Endothelial cell of umbilical vein (primary cell): ENCODE measurements around the gene ZNF316. TPM values are rescaled to one million over a fixed set of nuclear protein-coding genes. Genes with fewer than 3 reads are reported as not detected.
A peak's percentile ranks its signal among the peaks of the same experiment; 100 is the strongest.

ENCODE experiments used
- Bru-seq: library from RNA; stranded (reverse); fragments of 400-500 nt; gene quantifications from one replicate; lab custom pipeline; 2021; lab: Mats Ljungman, UMichigan
- BruChase-seq, 2 experiments: library from RNA; stranded (reverse); fragments of 400-500 nt; gene quantifications; one replicate each; lab custom pipeline; 2021; lab: Mats Ljungman, UMichigan
- BruUV-seq: library from RNA; stranded (reverse); fragments of 400-500 nt; replicated peaks from 2 replicates; lab custom pipeline; 2021; lab: Mats Ljungman, UMichigan
- CTCF ChIA-PET: fragments of 300-600, 350-600 bp; sonication (Branson Sonifier 250); formaldehyde crosslinking; loops from one replicate; lab custom pipeline; 2021; ENCODE audit warnings: antibody characterized with exemption, inconsistent platforms; lab: Charles Lee
- POLR2A ChIA-PET: fragments of 300-600, 350-600 bp; sonication (Branson Sonifier 250); formaldehyde crosslinking; loops from one replicate; lab custom pipeline; 2021; ENCODE audit warnings: antibody characterized with exemption, inconsistent platforms; lab: Charles Lee
- DNase-seq: peaks from one replicate; pipeline ENCODE4 v3.0.0-alpha.2; 2011; ENCODE audit warnings: low read depth, low spot score
- FAIRE-seq: peaks from 2 replicates; lab custom pipeline; 2011; peaks lifted over from hg19 to GRCh38; lab: Jason Lieb, UNC
- H2AFZ ChIP-seq: 2 replicates; pipeline ENCODE4 v1.6.0; 2012; ENCODE audit warnings: low read depth, low read length, control low read depth, inconsistent platforms
- H3K27ac ChIP-seq: 2 replicates; pipeline ENCODE4 v1.5.1; 2011; ENCODE audit warnings: low read depth, mild to moderate bottlenecking, control low read depth, low read length, moderate library complexity; ENCODE audit not compliant: insufficient read depth
- H3K27me3 ChIP-seq, 2 experiments: 2 replicates each; pipeline versions ENCODE4 v1.6.0 to v1.6.1; 2011; ENCODE audit warnings: low read length in 2 of 2, mixed read lengths in 1 of 2; ENCODE audit not compliant: control insufficient read depth in 2 of 2, insufficient read depth in 2 of 2
- H3K36me3 ChIP-seq, 2 experiments: 2 replicates in 1 of 2; 3 replicates in 1 of 2; pipeline ENCODE4 v1.5.1; 2011; ENCODE audit warnings: low read length in 2 of 2, mild to moderate bottlenecking in 1 of 2, moderate library complexity in 1 of 2; ENCODE audit not compliant: control insufficient read depth in 2 of 2, insufficient read depth in 2 of 2; ENCODE audit errors: extremely low read depth in 1 of 2
- H3K4me1 ChIP-seq: 3 replicates; pipeline ENCODE4 v1.5.1; 2011; ENCODE audit warnings: mild to moderate bottlenecking, low read length; ENCODE audit not compliant: control insufficient read depth, insufficient read depth; ENCODE audit errors: extremely low read depth
- H3K4me2 ChIP-seq: 2 replicates; pipeline ENCODE4 v1.6.1; 2011; ENCODE audit warnings: low read length, control low read depth, mixed read lengths; ENCODE audit not compliant: insufficient read depth
- H3K4me3 ChIP-seq, 3 experiments: fragments of 200-600 bp in 1 of 3; sonication (generic), shearing (Covaris generic) in 1 of 3; replicated peaks in 1 of 3; 2 replicates each; pipeline ENCODE4 v1.5.1; 2011 to 2016; ENCODE audit warnings: control low read depth in 3 of 3, low read length in 3 of 3, mild to moderate bottlenecking in 2 of 3, inconsistent platforms in 1 of 3, low read depth in 1 of 3, moderate library complexity in 1 of 3; ENCODE audit not compliant: insufficient read depth in 1 of 3
- H3K79me2 ChIP-seq: 2 replicates; pipeline ENCODE4 v1.6.0; 2012; ENCODE audit warnings: low read length, inconsistent platforms; ENCODE audit not compliant: control insufficient read depth, insufficient read depth
- H3K9ac ChIP-seq: replicated peaks from 2 replicates; pipeline ENCODE3; 2011; ENCODE audit warnings: low read length, control low read depth; ENCODE audit not compliant: insufficient read depth; ENCODE audit errors: extremely low read depth
- H3K9me1 ChIP-seq: replicated peaks from 3 replicates; pipeline ENCODE4 v1.6.0; 2011; ENCODE audit warnings: mild to moderate bottlenecking, low read length; ENCODE audit not compliant: control insufficient read depth, insufficient read depth; ENCODE audit errors: extremely low read depth
- H3K9me3 ChIP-seq: replicated peaks from 2 replicates; pipeline ENCODE4 v1.5.1; 2012; ENCODE audit warnings: low read length, inconsistent platforms; ENCODE audit not compliant: control insufficient read depth, insufficient read depth
- H4K20me1 ChIP-seq: replicated peaks from 2 replicates; pipeline ENCODE3; 2011; ENCODE audit warnings: mild to moderate bottlenecking, low read length; ENCODE audit not compliant: control insufficient read depth, insufficient read depth; ENCODE audit errors: extremely low read depth
- GATA2 ChIP-seq: IDR thresholded peaks from 2 replicates; pipeline ENCODE4 v1.7.0; 2011; ENCODE audit warnings: low read depth, mild to moderate bottlenecking, moderate library complexity, mixed read lengths, low read length; ENCODE audit not compliant: insufficient read length, insufficient read depth
- JUN ChIP-seq: IDR thresholded peaks from 2 replicates; pipeline ENCODE4 v1.6.1; 2011; ENCODE audit warnings: borderline replicate concordance, low read depth; ENCODE audit not compliant: insufficient read length, insufficient read depth
- MAX ChIP-seq: IDR thresholded peaks from 2 replicates; pipeline ENCODE4 v1.6.1; 2011; ENCODE audit not compliant: insufficient read depth, insufficient read length
- POLR2A ChIP-seq: IDR thresholded peaks from 2 replicates; pipeline ENCODE4 v1.6.1; 2012; ENCODE audit warnings: low read depth, mild to moderate bottlenecking, control low read depth, low read length
- POLR2AphosphoS5 ChIP-seq: IDR thresholded peaks from 2 replicates; pipeline ENCODE4 v1.6.1; 2012; ENCODE audit warnings: low read depth, mild to moderate bottlenecking, control low read depth, low read length, moderate library complexity; ENCODE audit not compliant: insufficient read depth
- dilution Hi-C: fragments of 300-500 bp; cut with MboI; formaldehyde crosslinking; loops from one replicate; pipeline ENCODE4 v1.15.0; 2019; ENCODE audit warnings: low sequenced_read_pairs; ENCODE audit not compliant: extremely low pct_ligation_motif_present
- intact Hi-C: fragments of 100-400 bp; cut with micrococcal nuclease; formaldehyde crosslinking; loops from one replicate; pipeline ENCODE4 v1.10.0; 2022
- long read RNA-seq: library from polyadenylated mRNA; stranded (forward); transcript quantifications from one replicate; pipeline ENCODE4 v2.0.0, GENCODE V29; 2021
- polyA minus RNA-seq, 3 experiments: library from RNA; depleted of rRNA, polyadenylated mRNA; stranded (reverse); fragments of >200 nt; gene quantifications; 1 replicate in 1 of 3; 2 replicates in 2 of 3; pipeline ENCODE4 v1.2.3, GENCODE V29; 2011
- polyA plus RNA-seq, 4 experiments: library from polyadenylated mRNA; depleted of rRNA in 3 of 4; stranded (reverse) in 3 of 4; unstranded in 1 of 4; fragments of >200 nt; gene quantifications; 2 replicates each; pipeline versions ENCODE4 v1.2.1 to v1.2.3, GENCODE V29; 2011 to 2012; ENCODE audit warnings: missing spikeins in 1 of 4
- total RNA-seq: library from RNA; stranded (reverse); gene quantifications from 2 replicates; pipeline ENCODE4 v1.2.3, GENCODE V29; 2021

Gene ZNF316
- total RNA-seq (21.2 and 23.8 TPM in 2 replicates), polyA plus RNA-seq (7.7 and 9.5 TPM in 2 replicates), polyA minus RNA-seq (7.0 and 12.7 TPM in 2 replicates), Bru-seq, nascent RNA (percentile 49 among the genes with signal in this experiment), BruChase-seq, experiment 1, labeled RNA remaining after a 6-hour chase (percentile 80 among the genes with signal in this experiment), BruChase-seq, experiment 2, labeled RNA remaining after a 2-hour chase (percentile 70 among the genes with signal in this experiment)
- polyA plus RNA-seq (2011; cell fraction: cytosol; rRNA removed), result 4.8 and 5.4 TPM in 2 replicates
- polyA plus RNA-seq (2011; cell fraction: nucleus; rRNA removed), result 25.5 and 30.1 TPM in 2 replicates
- polyA plus RNA-seq (2012), result 8.7 and 10.7 TPM in 2 replicates
- 5.9 TPM for polyA minus RNA-seq (2011; cell fraction: cytosol; rRNA and poly(A)+ RNA removed)
- 6.1 and 9.9 TPM in 2 replicates for polyA minus RNA-seq (2011; cell fraction: nucleus; rRNA and poly(A)+ RNA removed)
- long read RNA-seq, partial matches to known transcripts, result 9 of 9 reads
- long read RNA-seq, other reads (novel, unspliced or antisense), result 0 of 9 reads

- Histone ChIP-seq H3K79me2 (peaks cover 17% of the 10 kb centered on the region), H3K4me2 (peak within 1 kb of the TSS; percentile 64), H3K27me3 (no peaks in the 10 kb centered on the region), H3K9me3 (no peaks in the 10 kb centered on the region), H3K27ac (peak within 1 kb of the TSS; percentile 48), H3K4me1 (peaks cover 6% of the 10 kb centered on the region), H2AFZ (peak within 1 kb of the TSS; percentile 84), H3K36me3 (peaks cover 2 to 8% of the 10 kb centered on the region in 2 experiments), H3K9ac (peak within 1 kb of the TSS; percentile 67), H3K9me1 (no peaks in the 10 kb centered on the region), H3K4me3 (peak within 1 kb of the TSS; percentile 57 to 94 (median 68)), H4K20me1 (no peaks in the 10 kb centered on the region)
- peak; percentile 87 for TF ChIP-seq POLR2AphosphoS5
- TF ChIP-seq POLR2A, result peak; percentile 55
- TF ChIP-seq GATA2, result no peak
- TF ChIP-seq MAX, result peak; percentile 24
- TF ChIP-seq JUN, result no peak
- ChIA-PET CTCF (no interaction called here), POLR2A (interaction anchor here (1.0 kb wide), 1 partner anchor 47 kb away, joined by 4 read pairs; the partner anchor contains the start of gene INTS15)
- intact Hi-C loops (no loop called here), dilution Hi-C loops (no loop called here)
- no TSS peak for BruUV-seq
- DNase-seq, result peak; percentile 21
- FAIRE-seq, result no peak
Observed at GRCh38 chr7:6636741-6637543, at the start of gene ZNF316. Gene ZNF316 (plus strand): TSS chr7:6637318. CDS start chr7:6642410, 5,092 bp downstream.
